ENCODE data around the gene SHKBP1.

Gene SHKBP1

GRCh38 chr19:40576585-40577451, at the start of gene SHKBP1:
TSS of gene SHKBP1 (plus strand) at chr19:40576873. CDS start at chr19:40576900, 27 bp downstream.
- peak within 1 kb of the TSS; percentile 83 for H3K4me3 ChIP-seq (ENCODE audit: low read depth, low read length)
- DNase-seq (ENCODE audit: low read depth): peak; percentile 92
- no peak for TF ChIP-seq CTCF (IDR thresholded peaks at IDR 0.05; ENCODE audit: low read depth, low read length, missing control alignments)

GRCh38 chr19:40528078-40528477, 48.6 kb upstream of the SHKBP1 start:
- no peak for DNase-seq (ENCODE audit: low read depth)
- TF ChIP-seq CTCF (IDR thresholded peaks at IDR 0.05; ENCODE audit: low read depth, low read length, missing control alignments): no peak

GRCh38 chr19:40528533-40529092, 48.1 kb upstream of the SHKBP1 start:
- no peak overlapping the region for H3K4me3 ChIP-seq (ENCODE audit: low read depth, low read length)
- DNase-seq (ENCODE audit: low read depth): no peak
- no peak for TF ChIP-seq CTCF (IDR thresholded peaks at IDR 0.05; ENCODE audit: low read depth, low read length, missing control alignments)

More at GRCh38 chr19:40528078-40528477, 48.6 kb upstream of the SHKBP1 start:
- no peak overlapping the region for H3K4me3 ChIP-seq (ENCODE audit: low read depth, low read length)

- peak; percentile 39 for DNase-seq (ENCODE audit: low read depth)
- TF ChIP-seq CTCF (IDR thresholded peaks at IDR 0.05; ENCODE audit: low read depth, low read length, missing control alignments): peak; percentile 98
- H3K4me3 ChIP-seq (ENCODE audit: low read depth, low read length): peak overlapping the region; percentile 22
Observed at GRCh38 chr19:40529093-40529954, 47.3 kb upstream of the SHKBP1 start.

- no peak for DNase-seq (ENCODE audit: low read depth)
- H3K4me3 ChIP-seq (ENCODE audit: low read depth, low read length): no peak overlapping the region
- peak; percentile 11 for TF ChIP-seq CTCF (IDR thresholded peaks at IDR 0.05; ENCODE audit: low read depth, low read length, missing control alignments)
Observed at GRCh38 chr19:40530091-40530901, 46.4 kb upstream of the SHKBP1 start.

GRCh38 chr19:40533508-40533907, 43.2 kb upstream of the SHKBP1 start:
- no peak for TF ChIP-seq CTCF (IDR thresholded peaks at IDR 0.05; ENCODE audit: low read depth, low read length, missing control alignments)
- H3K4me3 ChIP-seq (ENCODE audit: low read depth, low read length): no peak overlapping the region
- DNase-seq (ENCODE audit: low read depth): no peak
